Measurements from ENCODE around the gene ZNF710.

ZNF710 gene

DNA sequence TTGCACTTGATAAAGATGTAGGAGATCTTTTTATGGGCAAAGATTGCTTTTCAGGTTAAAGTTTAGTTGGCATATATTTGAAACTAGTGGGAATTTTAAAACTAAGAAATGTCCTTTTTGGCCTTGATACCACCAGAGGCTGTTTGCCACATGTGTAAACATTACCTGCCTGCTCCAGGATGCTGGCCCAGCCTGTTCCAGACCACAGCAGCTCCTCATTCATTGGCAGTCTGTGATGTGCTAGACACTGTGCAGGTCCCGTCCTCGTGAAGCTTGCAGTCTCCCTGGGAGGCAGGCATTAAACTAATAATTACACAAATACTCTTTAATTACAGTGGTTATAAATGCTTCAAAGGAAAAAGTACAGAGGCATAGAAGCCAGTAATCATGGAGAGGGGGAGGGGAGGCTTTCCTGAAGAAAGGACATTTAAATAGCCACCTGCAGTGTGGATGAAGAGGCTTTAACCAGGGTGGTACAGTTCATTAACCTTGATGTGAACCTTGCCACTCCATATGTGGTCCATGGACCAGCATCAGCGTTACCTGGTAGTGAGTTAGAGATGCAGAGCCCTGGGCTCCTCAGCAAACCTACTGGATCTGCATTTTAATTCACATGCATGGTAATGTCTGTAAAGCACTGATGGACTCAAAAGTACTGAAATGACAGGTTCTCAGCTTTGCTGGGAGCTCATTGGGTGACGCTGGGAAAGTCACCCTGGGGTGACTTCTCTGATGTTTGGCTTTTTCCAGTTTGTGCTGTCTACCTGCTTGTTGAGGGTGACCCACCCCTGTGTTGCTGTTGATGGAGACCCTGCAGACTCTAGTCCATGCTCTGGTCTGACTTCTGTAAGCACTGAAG lies 5.3 kb downstream of the ZNF710 start:
- no peak overlapping the region for H3K27ac ChIP-seq (ENCODE audit: low read depth, low read length)
- H3K4me3 ChIP-seq (ENCODE audit: low read depth, low read length) = no peak overlapping the region
- peaks cover 5% of the 10 kb centered on the region; the same call in 1 of the 2 replicates for H3K36me3 ChIP-seq (ENCODE audit: control insufficient read depth, insufficient read depth, low read length)

DNA sequence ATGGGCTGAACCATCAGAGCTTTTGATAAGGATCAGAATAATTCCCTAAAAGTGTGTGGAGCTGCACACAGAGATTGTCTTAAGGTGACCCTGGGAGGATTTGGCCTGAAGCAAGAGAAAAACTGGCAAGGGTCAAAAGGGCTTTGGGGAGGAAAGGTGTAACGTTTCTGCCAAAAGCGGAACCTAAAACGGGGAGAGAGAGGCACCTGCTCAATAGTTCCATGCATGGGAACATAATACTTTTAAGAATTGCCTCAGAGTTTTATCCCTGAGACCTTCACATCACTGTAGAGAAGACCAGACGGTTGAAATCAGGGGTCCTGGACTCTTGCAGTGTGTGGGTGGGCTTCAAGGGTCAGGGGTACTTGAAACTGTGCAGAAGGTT lies 5.9 kb downstream of the ZNF710 start:
- Histone ChIP-seq H3K36me3 (ENCODE audit: control insufficient read depth, insufficient read depth, low read length) (peaks cover 6% of the 10 kb centered on the region; the same call in 1 of the 2 replicates), H3K9me3 (ENCODE audit: control insufficient read depth, insufficient read depth, low read depth, low read length) (peaks cover 10% of the 10 kb centered on the region), H3K9ac (ENCODE audit: low read length) (no peak overlapping the region), H3K4me1 (ENCODE audit: control insufficient read depth, insufficient read depth, low read length) (peaks cover 42% of the 10 kb centered on the region), H3K27ac (ENCODE audit: low read depth, low read length) (no peak overlapping the region), H3K27me3 (ENCODE audit: control insufficient read depth, insufficient read depth, low read length) (peaks cover 3% of the 10 kb centered on the region; the same call in 1 of the 2 replicates), H3K4me3 (ENCODE audit: low read depth, low read length) (no peak overlapping the region)

More for the DNA sequence above, 5.3 kb downstream of the ZNF710 start:
- peaks cover 3% of the 10 kb centered on the region; the same call in 1 of the 2 replicates for H3K27me3 ChIP-seq (ENCODE audit: control insufficient read depth, insufficient read depth, low read length)
- peaks cover 5% of the 10 kb centered on the region for H3K9me3 ChIP-seq (ENCODE audit: control insufficient read depth, insufficient read depth, low read depth, low read length)
- H3K4me1 ChIP-seq (ENCODE audit: control insufficient read depth, insufficient read depth, low read length) = peaks cover 42% of the 10 kb centered on the region
- H3K9ac ChIP-seq (ENCODE audit: low read length) = no peak overlapping the region

DNA sequence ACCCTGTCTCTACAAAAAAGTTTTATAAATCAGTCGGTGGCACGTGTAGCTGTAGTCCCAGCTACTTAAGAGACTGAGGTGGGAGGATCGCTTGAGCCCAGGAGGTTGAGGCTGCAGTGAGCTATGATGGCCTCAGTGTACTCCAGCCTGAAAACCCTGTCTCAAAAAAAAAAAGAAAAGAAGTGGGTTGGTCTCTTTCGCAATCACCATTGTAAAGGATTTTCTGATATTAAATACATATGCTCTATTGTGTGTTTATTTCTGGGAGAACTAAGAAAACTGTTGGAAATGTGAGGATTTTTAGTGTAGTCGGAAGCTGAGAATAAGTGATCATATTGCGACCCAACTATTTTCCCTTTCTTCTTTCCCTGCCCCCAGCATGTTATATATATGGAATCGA lies 7.5 kb downstream of the ZNF710 start:
- Histone ChIP-seq H3K27ac (ENCODE audit: low read depth, low read length) (no peak overlapping the region), H3K36me3 (ENCODE audit: control insufficient read depth, insufficient read depth, low read length) (peaks cover 6% of the 10 kb centered on the region; the same call in 1 of the 2 replicates), H3K9me3 (ENCODE audit: control insufficient read depth, insufficient read depth, low read depth, low read length) (peaks cover 10% of the 10 kb centered on the region), H3K4me1 (ENCODE audit: control insufficient read depth, insufficient read depth, low read length) (peaks cover 35% of the 10 kb centered on the region), H3K9ac (ENCODE audit: low read length) (no peak overlapping the region), H3K4me3 (ENCODE audit: low read depth, low read length) (no peak overlapping the region), H3K27me3 (ENCODE audit: control insufficient read depth, insufficient read depth, low read length) (no peaks in the 10 kb centered on the region)

DNA sequence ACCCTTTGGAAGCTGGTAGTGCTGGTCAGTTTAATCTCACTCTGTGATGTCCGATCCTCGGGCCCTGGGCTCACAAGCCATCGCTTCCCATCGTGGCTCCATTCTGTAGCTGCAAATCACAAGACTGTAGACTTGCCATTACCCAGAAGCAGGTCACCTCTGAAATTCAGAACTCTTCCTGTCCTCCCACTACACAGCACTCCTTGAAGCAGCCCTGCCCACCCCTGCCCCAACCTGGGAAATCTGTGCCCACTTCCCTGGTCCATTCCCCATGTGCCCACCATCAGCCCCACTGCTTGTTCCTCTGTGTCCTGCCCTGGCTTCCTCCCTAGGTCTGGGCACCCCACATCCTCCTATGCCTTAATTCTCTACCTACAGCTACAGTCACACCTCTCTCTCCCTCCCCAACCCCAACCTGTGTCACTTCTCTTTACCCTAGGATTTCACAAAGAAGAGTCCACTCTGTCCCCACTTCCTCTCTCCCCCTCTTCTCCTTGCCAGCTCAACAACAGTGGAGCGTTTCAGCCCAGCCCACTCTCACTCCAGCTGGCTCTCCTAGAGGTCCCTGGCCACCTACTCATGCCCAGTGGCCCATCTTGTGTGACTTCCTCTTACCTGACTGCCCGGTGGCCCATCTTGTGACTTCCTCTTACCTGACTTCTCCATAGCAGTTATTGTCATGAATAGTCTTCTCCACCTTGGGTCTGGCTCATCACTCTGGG lies 8.3 kb downstream of the ZNF710 start:
- H3K9me3 ChIP-seq (ENCODE audit: control insufficient read depth, insufficient read depth, low read depth, low read length) = peaks cover 10% of the 10 kb centered on the region
- peaks cover 27% of the 10 kb centered on the region for H3K4me1 ChIP-seq (ENCODE audit: control insufficient read depth, insufficient read depth, low read length)
- no peak overlapping the region for H3K9ac ChIP-seq (ENCODE audit: low read length)
- no peak overlapping the region for H3K4me3 ChIP-seq (ENCODE audit: low read depth, low read length)
- H3K27ac ChIP-seq (ENCODE audit: low read depth, low read length) = no peak overlapping the region
- H3K27me3 ChIP-seq (ENCODE audit: control insufficient read depth, insufficient read depth, low read length) = no peaks in the 10 kb centered on the region
- peaks cover 6% of the 10 kb centered on the region; the same call in 1 of the 2 replicates for H3K36me3 ChIP-seq (ENCODE audit: control insufficient read depth, insufficient read depth, low read length)

DNA sequence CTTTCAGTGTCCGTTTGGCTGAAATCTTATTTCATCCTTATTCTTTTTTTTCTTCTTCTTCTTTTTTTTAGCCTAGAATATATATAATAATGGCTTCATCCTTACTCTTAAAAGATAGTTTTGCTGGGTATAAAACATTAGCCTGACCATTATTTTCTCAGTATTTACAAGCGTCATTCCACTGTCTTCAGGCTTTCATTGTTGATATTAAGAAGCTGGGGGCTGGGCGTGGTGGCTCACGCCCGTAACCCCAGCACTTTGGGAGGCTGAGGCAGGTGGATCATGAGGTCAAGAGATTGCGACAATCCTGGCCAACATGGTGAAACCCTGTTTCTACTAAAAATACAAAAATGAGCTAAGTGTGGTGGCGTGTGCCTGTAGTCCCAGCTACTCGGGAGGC lies 10.6 kb downstream of the ZNF710 start:
- peaks cover 6% of the 10 kb centered on the region; the same call in 1 of the 2 replicates for H3K36me3 ChIP-seq (ENCODE audit: control insufficient read depth, insufficient read depth, low read length)

DNA sequence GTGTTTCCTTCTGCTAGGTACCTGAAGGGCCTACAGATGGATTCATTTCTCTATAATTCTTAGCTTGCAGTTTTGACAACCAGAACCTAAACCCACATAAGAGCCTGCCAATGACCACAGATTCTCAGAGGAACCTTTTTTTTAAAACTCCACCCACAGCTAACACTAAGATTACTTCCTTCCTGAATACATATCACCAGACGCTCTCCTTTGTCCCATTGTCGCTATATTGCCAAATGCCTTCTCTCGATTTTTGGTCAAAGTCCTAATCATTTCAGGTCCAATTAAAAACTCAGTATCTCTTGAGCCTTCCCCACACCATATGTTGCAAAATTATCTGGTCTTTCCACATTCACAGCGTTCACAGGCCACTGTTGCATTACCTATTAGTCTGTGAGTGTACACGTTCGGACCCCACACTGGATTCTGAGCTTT lies 12.4 kb downstream of the ZNF710 start:
- Histone ChIP-seq H3K36me3 (ENCODE audit: control insufficient read depth, insufficient read depth, low read length) (peaks cover 6% of the 10 kb centered on the region; the same call in 1 of the 2 replicates), H3K4me1 (ENCODE audit: control insufficient read depth, insufficient read depth, low read length) (peaks cover 8% of the 10 kb centered on the region; the same call in 1 of the 2 replicates), H3K4me3 (ENCODE audit: low read depth, low read length) (no peak overlapping the region), H3K27me3 (ENCODE audit: control insufficient read depth, insufficient read depth, low read length) (no peaks in the 10 kb centered on the region), H3K9ac (ENCODE audit: low read length) (no peak overlapping the region), H3K9me3 (ENCODE audit: control insufficient read depth, insufficient read depth, low read depth, low read length) (peaks cover 10% of the 10 kb centered on the region), H3K27ac (ENCODE audit: low read depth, low read length) (no peak overlapping the region)

More for the DNA sequence above, 10.6 kb downstream of the ZNF710 start:
- peaks cover 9% of the 10 kb centered on the region for H3K4me1 ChIP-seq (ENCODE audit: control insufficient read depth, insufficient read depth, low read length)
- no peak overlapping the region for H3K9ac ChIP-seq (ENCODE audit: low read length)
- H3K9me3 ChIP-seq (ENCODE audit: control insufficient read depth, insufficient read depth, low read depth, low read length) = peaks cover 10% of the 10 kb centered on the region
- H3K27ac ChIP-seq (ENCODE audit: low read depth, low read length) = no peak overlapping the region
- H3K27me3 ChIP-seq (ENCODE audit: control insufficient read depth, insufficient read depth, low read length) = no peaks in the 10 kb centered on the region
- no peak overlapping the region for H3K4me3 ChIP-seq (ENCODE audit: low read depth, low read length)

DNA sequence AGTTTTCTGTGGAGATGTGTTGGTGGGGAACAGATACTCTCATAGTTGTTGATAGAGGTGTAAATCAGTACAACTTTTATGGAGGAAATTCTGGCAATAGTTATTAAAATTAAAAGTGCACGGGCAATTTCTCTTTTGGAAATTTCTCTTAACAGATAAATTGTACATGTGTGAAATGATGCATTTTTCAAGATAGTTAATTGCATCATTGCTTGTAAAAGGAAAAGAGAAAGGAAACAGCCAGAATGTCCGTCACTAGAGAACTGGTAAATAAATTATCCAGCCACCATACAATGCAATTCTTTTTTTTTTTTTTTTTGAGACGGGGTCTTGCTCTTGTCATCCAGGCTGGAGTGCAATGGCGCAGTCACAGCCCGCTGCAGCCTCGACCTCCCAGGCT lies 14.2 kb downstream of the ZNF710 start:
- Histone ChIP-seq H3K27ac (ENCODE audit: low read depth, low read length) (no peak overlapping the region), H3K9ac (ENCODE audit: low read length) (no peak overlapping the region), H3K36me3 (ENCODE audit: control insufficient read depth, insufficient read depth, low read length) (peaks cover 6% of the 10 kb centered on the region; the same call in 1 of the 2 replicates), H3K27me3 (ENCODE audit: control insufficient read depth, insufficient read depth, low read length) (no peaks in the 10 kb centered on the region), H3K4me1 (ENCODE audit: control insufficient read depth, insufficient read depth, low read length) (peaks cover 20% of the 10 kb centered on the region), H3K9me3 (ENCODE audit: control insufficient read depth, insufficient read depth, low read depth, low read length) (peaks cover 10% of the 10 kb centered on the region), H3K4me3 (ENCODE audit: low read depth, low read length) (no peak overlapping the region)

DNA sequence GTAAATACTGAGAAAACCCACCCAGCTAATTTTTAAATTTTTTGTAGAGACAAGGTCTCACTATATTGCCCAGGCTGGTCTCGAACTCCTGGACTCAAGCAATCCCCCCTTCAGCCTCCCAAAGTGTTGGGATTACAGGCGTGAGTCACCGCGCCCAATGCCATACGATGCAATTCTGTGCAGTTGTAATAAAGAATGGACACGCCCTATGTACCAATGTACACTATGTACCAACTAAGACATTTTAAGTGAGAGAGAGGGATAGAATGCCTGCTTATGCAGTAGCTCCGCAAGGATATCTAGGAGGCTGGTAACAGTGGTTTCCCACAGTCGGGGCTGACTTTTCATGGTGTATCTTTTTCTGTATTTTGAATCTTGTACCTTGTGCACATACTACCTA lies 14.6 kb downstream of the ZNF710 start:
- Histone ChIP-seq H3K9ac (ENCODE audit: low read length) (no peak overlapping the region), H3K4me1 (ENCODE audit: control insufficient read depth, insufficient read depth, low read length) (peaks cover 25% of the 10 kb centered on the region), H3K4me3 (ENCODE audit: low read depth, low read length) (no peak overlapping the region), H3K9me3 (ENCODE audit: control insufficient read depth, insufficient read depth, low read depth, low read length) (peaks cover 10% of the 10 kb centered on the region), H3K27me3 (ENCODE audit: control insufficient read depth, insufficient read depth, low read length) (no peaks in the 10 kb centered on the region), H3K27ac (ENCODE audit: low read depth, low read length) (no peak overlapping the region), H3K36me3 (ENCODE audit: control insufficient read depth, insufficient read depth, low read length) (peaks cover 6% of the 10 kb centered on the region; the same call in 1 of the 2 replicates)

DNA sequence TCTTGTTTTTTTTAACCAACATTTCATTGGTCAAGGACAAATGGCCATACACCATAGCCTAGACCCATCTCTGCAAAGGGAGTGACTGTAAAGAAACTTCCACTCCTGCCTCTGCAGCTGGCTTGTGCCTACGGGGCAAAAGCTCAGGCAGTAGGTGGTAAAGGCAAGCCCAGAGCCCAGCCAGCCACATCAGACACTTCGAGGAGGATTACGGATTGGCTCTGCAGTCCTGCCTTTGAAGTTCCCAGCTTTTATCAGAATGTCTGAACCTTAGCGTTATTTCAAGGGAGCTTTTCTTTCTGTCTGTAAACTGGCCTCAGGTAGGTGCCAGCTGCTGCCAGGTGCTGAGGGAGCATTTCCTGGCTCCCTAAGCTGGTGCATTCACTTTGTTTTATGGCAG lies 15.6 kb downstream of the ZNF710 start:
- peaks cover 26% of the 10 kb centered on the region for H3K4me1 ChIP-seq (ENCODE audit: control insufficient read depth, insufficient read depth, low read length)

DNA sequence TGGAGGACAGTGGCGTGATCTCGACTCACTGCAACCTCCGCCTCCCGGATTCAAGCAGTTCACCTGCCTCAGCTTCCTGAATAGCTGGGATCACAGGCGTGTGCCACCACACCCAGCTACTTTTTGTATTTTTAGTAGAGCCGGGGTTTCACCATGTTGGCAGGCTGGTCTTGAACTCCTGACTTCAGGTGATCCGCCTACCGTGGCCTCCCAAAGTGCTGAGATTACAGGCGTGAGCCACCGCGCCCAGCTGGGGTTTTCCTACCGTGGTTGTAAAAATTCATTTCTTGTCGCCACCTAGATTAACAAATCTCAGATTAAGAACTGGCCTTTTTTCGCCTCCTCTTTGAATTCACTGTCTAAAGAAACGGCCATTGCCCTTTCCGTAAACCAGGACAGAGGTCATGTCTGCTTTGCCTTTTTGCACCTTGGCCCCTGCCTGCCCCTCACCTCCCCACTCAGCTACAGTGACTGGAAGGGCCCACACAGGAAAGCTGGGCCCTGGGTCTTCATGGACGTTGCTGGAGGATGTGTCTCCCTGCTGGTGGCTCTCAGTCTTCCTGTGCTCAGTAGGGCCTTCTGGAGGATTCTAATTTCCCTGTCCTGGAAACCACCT lies 17.2 kb downstream of the ZNF710 start:
- H3K36me3 ChIP-seq (ENCODE audit: control insufficient read depth, insufficient read depth, low read length) = no peaks in the 10 kb centered on the region
- H3K4me1 ChIP-seq (ENCODE audit: control insufficient read depth, insufficient read depth, low read length) = peaks cover 26% of the 10 kb centered on the region
- H3K27me3 ChIP-seq (ENCODE audit: control insufficient read depth, insufficient read depth, low read length) = no peaks in the 10 kb centered on the region
- H3K27ac ChIP-seq (ENCODE audit: low read depth, low read length) = no peak overlapping the region
- no peaks in the 10 kb centered on the region for H3K9me3 ChIP-seq (ENCODE audit: control insufficient read depth, insufficient read depth, low read depth, low read length)
- H3K4me3 ChIP-seq (ENCODE audit: low read depth, low read length) = no peak overlapping the region
- no peak overlapping the region for H3K9ac ChIP-seq (ENCODE audit: low read length)

More for the DNA sequence above, 15.6 kb downstream of the ZNF710 start:
- Histone ChIP-seq H3K36me3 (ENCODE audit: control insufficient read depth, insufficient read depth, low read length) (no peaks in the 10 kb centered on the region), H3K27ac (ENCODE audit: low read depth, low read length) (no peak overlapping the region), H3K9ac (ENCODE audit: low read length) (no peak overlapping the region), H3K27me3 (ENCODE audit: control insufficient read depth, insufficient read depth, low read length) (no peaks in the 10 kb centered on the region), H3K4me3 (ENCODE audit: low read depth, low read length) (no peak overlapping the region), H3K9me3 (ENCODE audit: control insufficient read depth, insufficient read depth, low read depth, low read length) (peaks cover 3% of the 10 kb centered on the region)
